SH-SY5Y (cell line): Measurements from ENCODE around the gene CCSER2.

Source experiments
- GATA2 ChIP-seq: IDR thresholded peaks from 2 replicates; pipeline ENCODE4 v1.6.1; 2011; ENCODE audit warnings: mild to moderate bottlenecking, low read depth, low read length
- GATA3 ChIP-seq: IDR thresholded peaks from 2 replicates; pipeline ENCODE4 v1.6.1; 2011; ENCODE audit warnings: low read depth, mild to moderate bottlenecking, low read length, moderate library complexity

DNA sequence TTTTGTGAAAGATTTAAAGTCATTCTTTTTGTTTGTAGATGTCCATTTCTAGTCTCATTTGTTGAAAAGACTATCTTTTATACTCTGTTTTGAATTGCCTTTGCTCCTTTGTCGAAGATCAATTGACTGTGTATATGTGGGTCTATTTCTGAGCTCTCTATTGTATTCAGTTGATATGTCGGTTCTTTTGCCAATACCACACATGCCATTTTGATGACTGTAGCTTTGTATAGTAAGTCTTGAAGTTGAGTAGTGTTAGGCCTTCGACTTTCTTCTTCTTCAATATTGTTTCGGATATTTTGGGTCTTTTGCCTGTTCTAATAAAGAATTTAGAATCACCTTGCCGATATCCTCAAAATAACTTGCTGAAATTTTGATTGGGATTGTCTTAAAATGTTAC, 104.5 kb downstream of the CCSER2 start:
- TF ChIP-seq GATA2 = no peak
- TF ChIP-seq GATA3 = no peak
